IMR-90 (cell line): ENCODE measurements around the gene CDV3.

Experiments used
- CEBPB ChIP-seq: IDR thresholded peaks from 2 replicates; pipeline ENCODE4 v1.6.1; 2012; ENCODE audit warnings: low read depth, low read length, improper control_type of control experiment
- FOS ChIP-seq: fragments of 150-350 bp; IDR thresholded peaks from 2 replicates; pipeline ENCODE4 v1.6.1; 2016; ENCODE audit warnings: low read depth, low read length
- NFE2L2 ChIP-seq: fragments of 150-350 bp; IDR thresholded peaks from 2 replicates; pipeline ENCODE4 v1.6.1; 2016; ENCODE audit warnings: low read depth, mild to moderate bottlenecking, low read length
- POLR2A ChIP-seq: IDR thresholded peaks from 2 replicates; pipeline ENCODE4 v1.6.1; 2012; ENCODE audit warnings: mild to moderate bottlenecking, low read depth, low read length
- RAD21 ChIP-seq: IDR thresholded peaks from 2 replicates; pipeline ENCODE4 v1.6.1; 2012; ENCODE audit warnings: low read length, improper control_type of control experiment
- TF ChIP-seq, protein P1 (sequence below): conservative IDR thresholded peaks from 2 replicates; pipeline ENCODE4 v1.5.1; 2012; ENCODE audit warnings: mild to moderate bottlenecking, low read depth, low read length, improper control_type of control experiment

DNA sequence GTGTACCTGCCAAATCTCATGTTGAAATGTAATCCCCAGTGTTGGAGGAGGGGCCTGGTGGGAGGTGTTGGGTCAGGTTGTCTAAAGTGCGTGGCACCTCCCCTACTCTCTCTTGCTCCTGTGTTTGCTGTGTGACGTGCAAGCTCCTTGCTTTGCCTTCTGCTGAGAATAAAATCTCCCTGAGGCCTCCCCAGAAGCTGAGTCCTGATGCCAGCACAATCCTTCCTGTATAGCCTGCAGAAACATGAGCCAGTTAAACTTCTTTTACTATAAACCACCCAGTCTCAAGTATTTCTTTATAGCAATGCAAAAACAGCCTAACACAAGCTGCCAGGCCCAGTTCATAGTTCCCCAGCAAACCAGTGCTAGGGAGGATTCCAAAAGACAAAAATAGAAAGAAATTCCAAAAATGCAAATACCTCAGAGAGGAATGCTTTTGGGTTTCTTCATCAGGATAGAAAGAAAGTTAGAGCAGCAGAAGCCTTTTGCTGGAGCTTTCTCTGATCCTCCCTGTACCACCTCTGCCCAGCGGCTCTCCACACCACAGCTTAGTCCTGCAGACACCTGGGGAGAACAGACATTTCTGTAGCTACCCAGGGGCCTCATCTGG is 25.9 kb upstream of the CDV3 start:
- no peak for TF ChIP-seq POLR2A
- TF ChIP-seq CEBPB: no peak
- TF ChIP-seq, protein P1, sequence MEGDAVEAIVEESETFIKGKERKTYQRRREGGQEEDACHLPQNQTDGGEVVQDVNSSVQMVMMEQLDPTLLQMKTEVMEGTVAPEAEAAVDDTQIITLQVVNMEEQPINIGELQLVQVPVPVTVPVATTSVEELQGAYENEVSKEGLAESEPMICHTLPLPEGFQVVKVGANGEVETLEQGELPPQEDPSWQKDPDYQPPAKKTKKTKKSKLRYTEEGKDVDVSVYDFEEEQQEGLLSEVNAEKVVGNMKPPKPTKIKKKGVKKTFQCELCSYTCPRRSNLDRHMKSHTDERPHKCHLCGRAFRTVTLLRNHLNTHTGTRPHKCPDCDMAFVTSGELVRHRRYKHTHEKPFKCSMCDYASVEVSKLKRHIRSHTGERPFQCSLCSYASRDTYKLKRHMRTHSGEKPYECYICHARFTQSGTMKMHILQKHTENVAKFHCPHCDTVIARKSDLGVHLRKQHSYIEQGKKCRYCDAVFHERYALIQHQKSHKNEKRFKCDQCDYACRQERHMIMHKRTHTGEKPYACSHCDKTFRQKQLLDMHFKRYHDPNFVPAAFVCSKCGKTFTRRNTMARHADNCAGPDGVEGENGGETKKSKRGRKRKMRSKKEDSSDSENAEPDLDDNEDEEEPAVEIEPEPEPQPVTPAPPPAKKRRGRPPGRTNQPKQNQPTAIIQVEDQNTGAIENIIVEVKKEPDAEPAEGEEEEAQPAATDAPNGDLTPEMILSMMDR: no peak
- TF ChIP-seq FOS: no peak
- TF ChIP-seq RAD21: no peak
- TF ChIP-seq NFE2L2: no peak
